ENCODE results near the gene QRFP.
"Not testable (repeated sequence)": the region's sequence is repeated elsewhere in the genome, so short reads cannot be mapped to it uniquely, and the experiment has no call there.

The QRFP gene

DNA sequence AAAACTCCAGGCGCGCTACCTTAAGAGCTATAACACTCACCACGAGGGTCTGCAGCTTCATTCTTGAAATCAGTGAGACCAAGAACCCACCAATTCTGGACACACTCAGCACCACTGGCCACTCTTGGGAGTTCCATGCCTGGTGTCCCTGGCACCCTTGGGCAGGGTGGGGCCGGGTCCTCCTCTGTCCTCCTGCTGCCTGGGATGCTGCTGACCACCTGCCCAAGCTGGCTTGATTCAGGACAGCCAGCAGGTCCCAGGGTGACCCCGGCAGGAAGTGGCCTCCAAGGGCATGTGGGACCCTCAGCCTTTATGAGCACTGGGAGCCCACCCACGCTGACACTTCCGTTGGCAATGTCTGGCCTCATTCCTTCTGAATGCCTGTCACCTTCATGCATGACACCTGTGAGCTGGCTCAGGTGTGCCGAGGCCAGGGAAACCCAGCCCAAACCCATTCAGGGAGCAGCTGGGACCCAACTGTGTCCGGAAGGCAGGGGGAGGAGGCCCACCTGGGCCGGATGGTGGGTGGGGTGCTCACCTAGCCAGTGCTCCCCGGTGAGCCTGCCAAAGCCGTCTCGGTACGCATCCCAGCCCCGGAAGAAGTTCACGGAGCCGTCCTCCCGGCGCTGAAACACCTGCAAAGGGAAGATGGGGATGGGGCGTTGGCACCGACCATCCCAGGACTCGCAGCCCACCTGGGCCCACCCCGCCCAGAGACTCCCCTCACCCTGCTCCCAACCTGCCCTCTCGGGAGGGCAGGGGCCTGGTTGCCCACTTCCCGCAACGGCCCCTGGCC, 14.8 kb upstream of the QRFP start:
- H3K9me3 ChIP-seq: no peaks in the 10 kb centered on the region
- H3K4me3 ChIP-seq (ENCODE audit: low read depth, low read length): no peak overlapping the region
- H3K36me3 ChIP-seq: no peaks in the 10 kb centered on the region
- no peak for DNase-seq
- no peaks in the 10 kb centered on the region for H3K27me3 ChIP-seq
- H3K4me1 ChIP-seq: peaks cover 3% of the 10 kb centered on the region; the same call in 1 of the 2 replicates
- TF ChIP-seq, protein P1, sequence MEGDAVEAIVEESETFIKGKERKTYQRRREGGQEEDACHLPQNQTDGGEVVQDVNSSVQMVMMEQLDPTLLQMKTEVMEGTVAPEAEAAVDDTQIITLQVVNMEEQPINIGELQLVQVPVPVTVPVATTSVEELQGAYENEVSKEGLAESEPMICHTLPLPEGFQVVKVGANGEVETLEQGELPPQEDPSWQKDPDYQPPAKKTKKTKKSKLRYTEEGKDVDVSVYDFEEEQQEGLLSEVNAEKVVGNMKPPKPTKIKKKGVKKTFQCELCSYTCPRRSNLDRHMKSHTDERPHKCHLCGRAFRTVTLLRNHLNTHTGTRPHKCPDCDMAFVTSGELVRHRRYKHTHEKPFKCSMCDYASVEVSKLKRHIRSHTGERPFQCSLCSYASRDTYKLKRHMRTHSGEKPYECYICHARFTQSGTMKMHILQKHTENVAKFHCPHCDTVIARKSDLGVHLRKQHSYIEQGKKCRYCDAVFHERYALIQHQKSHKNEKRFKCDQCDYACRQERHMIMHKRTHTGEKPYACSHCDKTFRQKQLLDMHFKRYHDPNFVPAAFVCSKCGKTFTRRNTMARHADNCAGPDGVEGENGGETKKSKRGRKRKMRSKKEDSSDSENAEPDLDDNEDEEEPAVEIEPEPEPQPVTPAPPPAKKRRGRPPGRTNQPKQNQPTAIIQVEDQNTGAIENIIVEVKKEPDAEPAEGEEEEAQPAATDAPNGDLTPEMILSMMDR (IDR thresholded peaks at IDR 0.05; ENCODE audit: low read depth, low read length): no peak

DNA sequence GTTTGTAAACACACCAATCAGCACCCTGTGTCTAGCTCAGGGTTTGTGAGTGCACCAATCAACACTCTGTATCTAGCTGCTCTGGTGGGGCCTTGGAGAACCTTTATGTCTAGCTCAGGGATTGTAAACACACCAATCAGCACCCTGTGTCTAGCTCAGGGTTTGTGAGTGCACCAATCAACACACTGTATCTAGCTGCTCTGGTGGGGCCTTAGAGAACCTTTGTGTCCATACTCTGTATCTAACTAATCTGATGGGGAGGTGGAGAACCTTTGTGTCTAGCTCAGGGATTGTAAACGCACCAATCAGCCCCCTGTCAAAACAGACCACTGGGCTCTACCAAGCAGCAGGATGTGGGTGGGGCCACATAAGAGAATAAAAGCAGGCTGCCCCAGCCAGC, 14.1 kb upstream of the QRFP start:
- not testable (repeated sequence) for H3K4me3 ChIP-seq (ENCODE audit: low read depth, low read length); H3K36me3 ChIP-seq; H3K4me1 ChIP-seq; H3K9me3 ChIP-seq; H3K27me3 ChIP-seq; DNase-seq

DNA sequence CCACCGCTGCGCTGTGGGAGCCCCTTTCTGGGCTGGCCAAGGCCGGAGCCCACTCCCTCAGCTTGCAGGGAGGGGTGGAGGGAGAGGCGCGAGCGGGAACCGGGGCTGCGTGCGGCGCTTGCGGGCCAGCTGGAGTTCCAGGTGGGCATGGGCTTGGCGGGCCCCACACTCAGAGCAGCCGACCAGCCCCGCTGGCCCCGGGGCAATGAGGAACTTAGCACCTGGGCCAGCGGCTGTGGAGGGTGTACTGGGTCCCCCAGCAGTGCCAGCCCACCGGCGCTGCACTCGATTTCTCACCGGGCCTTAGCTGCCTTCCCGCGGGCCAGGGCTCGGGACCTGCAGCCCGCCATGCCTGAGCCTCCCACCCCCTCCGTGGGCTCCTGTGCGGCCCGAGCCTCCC, 13.4 kb upstream of the QRFP start:
- H3K4me1 ChIP-seq; DNase-seq; H3K27me3 ChIP-seq; H3K4me3 ChIP-seq (ENCODE audit: low read depth, low read length); H3K9me3 ChIP-seq; H3K36me3 ChIP-seq: not testable (repeated sequence)

DNA sequence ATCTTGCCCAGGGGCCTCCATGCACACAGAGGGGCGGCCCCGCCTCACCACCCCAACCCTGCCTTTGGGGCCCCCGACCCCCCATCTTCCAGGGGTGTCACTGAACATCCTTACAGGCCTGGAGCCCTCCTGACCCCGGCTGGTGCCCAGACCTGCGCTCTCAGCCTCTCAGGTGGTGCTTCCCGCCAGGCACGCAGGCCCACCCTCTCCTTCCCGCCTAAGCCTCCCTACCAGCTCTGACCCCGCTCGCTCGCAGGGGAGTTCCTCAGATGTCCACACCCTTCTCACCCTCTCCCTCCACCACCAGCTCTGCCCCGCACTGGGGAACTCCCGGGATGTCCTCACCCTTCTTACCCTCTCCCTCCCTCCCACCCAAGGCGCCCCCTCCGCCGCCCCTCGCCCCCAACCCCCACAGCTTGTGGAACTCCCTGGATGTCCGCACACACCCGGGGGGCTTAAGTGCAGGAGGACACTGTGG, 12.3 kb upstream of the QRFP start:
- Histone ChIP-seq H3K36me3 (no peaks in the 10 kb centered on the region), H3K4me3 (ENCODE audit: low read depth, low read length) (no peak overlapping the region), H3K4me1 (peaks cover 6% of the 10 kb centered on the region; the same call in 1 of the 2 replicates), H3K9me3 (no peaks in the 10 kb centered on the region), H3K27me3 (no peaks in the 10 kb centered on the region)
- no peak for DNase-seq
- TF ChIP-seq, protein P1 (IDR thresholded peaks at IDR 0.05; ENCODE audit: low read depth, low read length): no peak

DNA sequence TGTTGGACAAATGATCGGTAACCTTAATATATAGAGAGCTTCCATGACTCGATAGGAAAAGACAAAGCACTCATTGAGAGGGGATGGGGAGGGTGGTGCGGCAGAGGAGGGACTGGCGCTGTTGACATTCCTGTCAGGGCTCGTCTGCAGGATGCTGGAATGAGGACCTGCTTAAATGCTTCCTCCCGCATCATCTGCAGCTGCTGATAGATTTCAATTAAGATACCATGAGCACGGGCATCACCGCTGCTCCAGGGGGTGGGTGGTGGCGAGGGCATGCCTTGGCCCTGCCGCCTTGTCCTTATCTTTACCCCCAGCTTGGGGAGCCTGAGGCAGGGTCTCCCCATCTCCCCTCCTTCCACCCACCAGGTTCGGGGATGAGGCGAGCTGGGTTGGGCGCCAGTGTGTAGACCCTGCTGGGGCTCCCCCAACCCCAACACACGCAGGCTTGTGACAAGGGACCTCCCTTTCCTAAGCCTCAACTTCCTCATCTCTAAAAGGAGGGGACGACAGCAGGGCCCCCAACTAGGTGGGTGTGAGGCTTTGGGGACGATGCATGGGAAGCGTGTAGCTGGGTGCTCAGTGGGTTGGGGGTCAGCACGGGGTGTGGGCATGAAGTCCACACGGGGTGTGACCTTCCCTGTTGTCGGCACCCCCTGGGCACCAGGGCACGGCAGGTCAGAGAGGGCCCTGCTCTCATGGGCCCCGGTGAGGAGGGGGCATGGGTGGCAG, 11.7 kb upstream of the QRFP start:
- DNase-seq: no peak
- no peaks in the 10 kb centered on the region for H3K27me3 ChIP-seq

DNA sequence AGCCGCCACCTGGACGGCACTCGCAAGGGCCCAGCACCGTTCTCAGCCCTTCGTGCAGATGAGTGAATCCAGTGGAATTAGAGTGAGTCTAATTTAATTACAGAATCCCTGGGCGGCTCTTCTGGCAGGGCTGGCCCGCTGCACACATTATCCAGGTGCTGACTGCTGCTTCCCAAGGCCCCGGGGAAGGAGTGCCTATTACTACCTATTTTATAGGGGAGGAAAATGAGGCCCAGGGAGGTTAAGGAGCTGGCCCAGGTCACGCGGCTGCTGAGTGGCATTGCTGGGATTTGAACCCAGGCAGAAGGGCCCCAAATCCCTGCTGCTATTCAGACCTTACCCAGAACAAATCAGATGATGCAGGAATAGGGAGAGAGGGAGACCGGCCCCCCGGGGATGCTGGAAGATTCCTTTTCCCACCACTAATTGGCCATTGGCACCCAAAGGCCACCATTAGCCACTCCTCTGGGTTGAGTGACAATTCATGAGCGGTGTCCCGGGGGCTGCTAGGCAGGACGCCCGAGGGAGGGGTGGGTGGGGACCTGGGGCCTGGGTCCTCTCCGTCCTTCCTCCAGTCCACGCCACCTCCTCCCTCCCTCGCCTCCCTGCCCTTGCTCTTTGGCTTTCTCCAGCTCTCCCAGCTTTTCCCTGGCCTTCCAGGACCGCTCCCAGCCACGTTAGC, 10.3 kb upstream of the QRFP start:
- Histone ChIP-seq H3K27me3 (no peaks in the 10 kb centered on the region), H3K4me1 (peaks cover 6% of the 10 kb centered on the region; the same call in 1 of the 2 replicates), H3K36me3 (no peaks in the 10 kb centered on the region), H3K4me3 (ENCODE audit: low read depth, low read length) (no peak overlapping the region), H3K9me3 (no peaks in the 10 kb centered on the region)
- TF ChIP-seq, protein P1 (IDR thresholded peaks at IDR 0.05; ENCODE audit: low read depth, low read length): no peak
- peak; percentile 52 for DNase-seq

More for the DNA sequence above, 11.7 kb upstream of the QRFP start:
- Histone ChIP-seq H3K4me3 (ENCODE audit: low read depth, low read length) (no peak overlapping the region), H3K36me3 (no peaks in the 10 kb centered on the region), H3K4me1 (peaks cover 6% of the 10 kb centered on the region; the same call in 1 of the 2 replicates), H3K9me3 (no peaks in the 10 kb centered on the region)
- TF ChIP-seq, protein P1 (IDR thresholded peaks at IDR 0.05; ENCODE audit: low read depth, low read length): no peak
